ENCODE measurements around the gene SAMD15.

- TF ChIP-seq CTCF (IDR thresholded peaks at IDR 0.05; ENCODE audit: borderline replicate concordance, extremely low read depth, low read length, poor library complexity, severe bottlenecking), result no peak
- TF ChIP-seq EZH2 (IDR thresholded peaks at IDR 0.05; ENCODE audit: borderline replicate concordance, low read depth, low read length, severe bottlenecking), result no peak
Observed at GRCh38 chr14:77329872-77330271, 47.3 kb upstream of the SAMD15 start.

Measured in DND-41 (cell line).